Hepatic stellate cell (primary cell): Measurements from ENCODE around the gene GLRX3.
A peak's percentile ranks its signal among the peaks of the same experiment; 100 is the strongest.

Source experiments
- DNase-seq: peaks from one replicate; pipeline ENCODE4 v3.0.0; 2011; ENCODE audit warnings: low spot score

Gene GLRX3

DNA sequence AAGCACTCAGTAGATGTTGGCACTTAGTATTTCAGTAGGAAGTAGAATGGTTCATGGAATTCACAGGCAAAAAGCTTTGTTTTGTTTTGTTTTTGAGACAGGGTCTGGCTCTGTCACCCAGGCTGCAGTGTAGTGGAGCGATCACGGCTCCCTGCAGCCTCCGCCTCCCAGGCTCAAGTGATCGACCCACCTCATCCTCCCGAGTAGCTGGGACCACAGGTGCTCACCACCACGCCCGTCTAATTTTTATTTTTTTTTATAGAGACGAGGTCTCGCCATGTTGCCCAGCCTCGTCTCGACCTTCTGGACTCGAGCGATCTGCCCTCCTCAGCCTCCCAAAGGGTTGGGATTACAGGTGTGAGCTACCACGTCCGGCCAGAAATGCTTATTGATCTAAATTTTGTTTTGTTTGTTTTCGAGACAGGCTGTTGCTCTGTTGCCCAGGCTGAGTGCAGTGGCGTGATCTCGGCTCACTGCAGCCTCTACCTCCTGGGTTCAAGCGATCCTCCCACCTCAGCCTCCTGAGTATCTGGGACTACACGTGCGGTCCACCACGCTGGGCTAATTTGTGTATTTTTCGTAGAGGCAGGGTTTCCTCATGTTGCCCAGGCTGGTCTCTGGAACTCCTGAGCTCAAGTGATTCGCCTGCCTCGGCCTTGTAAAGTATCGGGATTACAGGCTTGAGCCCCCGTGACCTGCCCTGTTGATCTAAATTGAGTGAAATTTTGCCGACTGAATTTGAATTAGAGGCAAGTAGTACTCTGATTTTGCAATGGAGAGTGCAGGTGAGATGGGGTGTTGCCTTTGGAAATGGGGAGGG lies 1.7 kb downstream of the GLRX3 start:
- no peak for DNase-seq

DNA sequence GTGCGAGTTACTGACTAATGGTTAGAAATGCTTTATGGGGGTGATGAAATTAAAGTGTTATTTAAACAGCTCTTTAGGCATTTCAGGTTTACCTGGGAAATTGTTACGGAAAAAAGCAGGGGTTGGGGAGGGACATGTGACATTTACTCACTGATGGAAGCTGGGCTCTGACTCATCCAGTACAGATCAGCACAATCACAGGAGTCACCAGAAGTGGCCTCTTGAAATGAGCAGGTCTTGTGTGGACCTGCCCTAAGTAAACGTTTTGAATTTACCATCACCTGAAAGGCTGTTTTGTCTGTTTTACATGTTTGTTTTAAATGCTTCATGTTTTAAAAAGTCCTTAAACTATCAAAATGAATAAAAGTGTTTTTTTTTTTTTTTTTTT lies 2.3 kb downstream of the GLRX3 start:
- peak; percentile 59 for DNase-seq

DNA sequence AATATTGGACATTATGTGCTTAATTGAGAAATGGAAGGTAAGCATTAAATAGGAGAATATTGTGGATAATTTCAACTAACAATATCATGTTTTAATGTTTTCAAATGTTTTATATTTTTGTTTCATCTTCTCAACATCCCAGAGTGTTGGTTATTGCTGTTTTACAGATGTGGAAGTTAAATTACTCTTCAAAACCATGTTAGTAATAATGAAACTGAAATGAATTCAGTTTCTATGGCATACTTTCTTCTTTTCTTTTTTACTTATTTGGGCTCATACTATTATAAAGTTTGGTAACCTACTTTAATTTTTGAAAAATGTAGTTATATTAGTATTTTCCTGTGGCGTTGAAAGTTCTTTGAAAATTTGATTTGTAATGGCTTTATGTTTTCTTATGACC lies 4.2 kb downstream of the GLRX3 start:
- no peak for DNase-seq

DNA sequence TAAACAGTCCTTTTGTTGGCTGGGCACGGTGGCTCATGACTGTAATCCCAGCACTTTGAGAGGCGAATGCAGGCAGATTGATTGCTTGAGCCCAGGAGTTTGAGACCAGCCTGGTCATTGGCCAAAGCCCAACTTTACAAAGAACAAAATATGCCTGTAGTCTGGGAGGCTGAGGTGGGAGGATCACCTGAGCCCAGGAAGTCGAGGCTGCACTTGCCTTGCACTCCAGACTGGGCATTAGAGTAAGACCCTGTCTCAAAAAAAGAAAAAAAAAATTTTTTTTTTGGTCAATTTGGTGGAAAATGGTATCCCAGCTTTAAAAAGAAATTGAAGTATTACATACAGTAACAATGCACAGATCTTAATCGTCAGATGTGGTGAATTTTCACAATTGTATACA lies 4.8 kb downstream of the GLRX3 start:
- no peak for DNase-seq

DNA sequence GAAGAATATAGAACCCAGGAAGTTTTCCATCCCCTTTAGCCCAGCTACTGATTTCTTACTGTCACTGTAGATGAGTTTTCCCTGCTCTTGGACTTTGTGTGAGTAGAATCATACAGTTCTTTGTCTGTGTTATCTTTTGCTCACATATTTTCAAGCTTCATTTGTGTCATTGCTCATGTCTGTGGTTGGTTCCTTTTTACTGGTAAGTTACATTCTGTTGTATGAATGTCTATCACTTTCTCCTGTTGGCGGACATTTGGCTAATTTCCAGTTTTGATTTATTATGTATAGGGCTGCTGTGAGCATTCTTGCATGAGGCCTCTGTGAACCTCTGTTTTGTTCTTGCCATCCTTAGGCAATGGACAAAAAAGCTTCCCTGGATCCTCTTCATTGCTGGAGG lies 5.3 kb downstream of the GLRX3 start:
- DNase-seq = no peak

DNA sequence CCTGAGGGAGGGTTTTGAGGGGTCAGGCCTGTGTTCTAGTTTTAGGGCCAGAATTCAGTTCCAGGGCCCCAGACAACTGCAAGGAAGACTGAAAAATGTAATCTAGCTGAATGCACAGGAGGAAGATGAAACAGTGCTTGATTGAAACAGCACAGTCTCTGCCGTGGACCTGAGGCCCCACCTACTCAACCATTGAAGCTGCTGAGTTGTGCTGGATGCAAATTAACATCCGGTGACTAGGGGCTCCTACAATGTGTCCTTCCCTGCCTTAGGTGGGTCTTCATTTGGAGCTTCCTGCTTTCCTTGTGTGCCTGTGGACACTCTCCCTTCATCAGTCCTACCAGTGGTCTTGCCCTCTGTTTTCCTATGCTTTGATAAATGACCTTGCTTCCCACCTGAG lies 5.7 kb downstream of the GLRX3 start:
- no peak for DNase-seq

DNA sequence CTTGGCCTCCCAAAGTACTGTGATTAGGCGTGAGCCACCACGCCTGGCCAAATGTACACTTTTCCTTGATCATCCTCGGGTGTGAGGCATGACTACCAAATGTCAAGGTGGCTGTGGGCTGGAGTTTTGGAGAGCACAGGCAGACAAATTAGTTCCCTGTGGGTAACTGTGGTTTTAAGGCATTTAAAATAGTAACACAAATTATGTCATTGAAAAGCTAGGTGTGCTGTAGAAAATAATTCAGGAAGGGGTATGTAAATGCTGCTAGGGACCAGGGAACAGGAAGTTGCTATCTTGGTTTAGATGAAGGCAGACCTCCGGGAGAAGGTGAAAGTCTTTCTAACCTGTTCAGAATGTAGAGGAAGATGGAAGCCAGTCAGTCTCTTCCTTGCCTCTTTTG lies 9.9 kb downstream of the GLRX3 start:
- DNase-seq = no peak

DNA sequence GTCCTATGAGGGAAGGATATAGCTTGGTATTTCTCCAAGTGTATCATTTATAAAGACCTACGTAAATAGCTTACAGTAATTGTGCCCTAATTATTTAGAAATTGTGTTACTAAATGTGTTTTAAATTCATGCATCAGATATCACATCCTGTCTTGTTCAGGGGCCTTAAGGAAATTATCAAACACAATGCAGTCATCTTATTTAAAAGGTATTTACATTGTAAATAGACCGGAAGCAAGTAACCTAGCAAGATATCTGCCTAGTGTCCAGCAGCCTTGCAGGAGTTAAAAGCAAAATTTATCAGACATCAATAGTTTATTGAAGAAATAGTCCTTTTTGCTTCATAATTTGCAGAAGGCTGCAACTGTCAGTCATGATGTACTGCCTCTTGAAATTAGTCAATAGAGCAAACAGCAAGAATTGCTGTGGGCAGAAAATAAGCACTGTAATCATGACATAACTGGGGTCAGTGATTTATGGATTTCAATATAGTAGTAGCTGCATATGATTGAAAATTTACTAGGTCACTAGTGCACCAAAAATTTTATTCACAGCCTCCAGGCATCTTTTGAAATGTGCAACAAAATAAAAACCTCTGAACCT lies 23.1 kb downstream of the GLRX3 start:
- DNase-seq = no peak

DNA sequence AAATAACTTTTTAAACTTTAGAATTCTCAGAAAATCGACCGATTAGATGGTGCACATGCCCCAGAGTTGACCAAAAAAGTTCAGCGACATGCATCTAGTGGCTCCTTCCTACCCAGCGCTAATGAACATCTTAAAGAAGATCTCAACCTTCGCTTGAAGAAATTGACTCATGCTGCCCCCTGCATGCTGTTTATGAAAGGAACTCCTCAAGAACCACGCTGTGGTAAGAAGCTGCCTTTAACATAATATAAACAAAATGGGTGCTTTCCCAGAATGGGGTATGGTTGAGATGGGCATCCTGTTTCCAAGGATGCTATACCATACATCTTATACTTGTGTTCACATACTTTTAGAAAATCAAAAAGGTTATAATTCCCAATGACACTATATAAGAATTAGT lies 24.6 kb downstream of the GLRX3 start:
- DNase-seq = no peak

DNA sequence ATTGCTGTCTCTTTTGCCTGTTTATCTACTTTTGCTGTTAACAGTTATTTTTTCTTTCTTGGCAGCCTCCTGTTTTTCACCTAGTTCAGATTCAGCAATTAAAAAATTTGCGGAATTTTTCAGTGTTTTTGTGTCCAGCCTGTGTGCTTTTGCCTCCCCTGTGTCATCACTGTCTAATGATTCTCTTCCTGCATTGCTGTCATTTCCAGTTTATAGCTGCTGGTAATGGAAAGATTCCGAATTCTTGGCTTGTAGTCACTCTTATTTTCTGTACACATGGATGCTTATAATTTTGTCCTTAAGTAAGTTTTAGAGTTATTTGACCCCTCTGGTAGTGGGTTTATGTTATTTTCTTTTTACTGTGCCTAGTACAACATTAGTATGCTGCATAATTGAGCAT lies 25.1 kb downstream of the GLRX3 start:
- no peak for DNase-seq

DNA sequence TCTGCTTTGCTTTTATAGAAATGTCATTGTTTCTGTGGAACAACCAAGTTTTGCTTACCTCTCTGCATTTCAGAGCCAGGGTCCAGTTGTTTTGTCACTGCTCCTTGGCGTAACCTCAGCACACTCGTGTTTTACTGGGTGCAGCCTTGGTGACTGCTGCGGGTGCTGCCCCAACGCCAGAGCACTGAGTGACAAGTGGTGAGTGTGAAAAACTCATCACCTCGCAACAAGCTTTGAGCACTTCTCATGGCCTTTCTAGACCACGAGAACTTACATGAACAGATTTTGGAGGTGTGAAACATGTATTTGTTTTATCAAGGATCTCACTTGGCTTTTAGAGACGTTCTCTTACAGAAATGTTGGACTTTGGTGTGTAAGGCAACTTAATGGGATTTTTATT lies 31.0 kb downstream of the GLRX3 start:
- no peak for DNase-seq

DNA sequence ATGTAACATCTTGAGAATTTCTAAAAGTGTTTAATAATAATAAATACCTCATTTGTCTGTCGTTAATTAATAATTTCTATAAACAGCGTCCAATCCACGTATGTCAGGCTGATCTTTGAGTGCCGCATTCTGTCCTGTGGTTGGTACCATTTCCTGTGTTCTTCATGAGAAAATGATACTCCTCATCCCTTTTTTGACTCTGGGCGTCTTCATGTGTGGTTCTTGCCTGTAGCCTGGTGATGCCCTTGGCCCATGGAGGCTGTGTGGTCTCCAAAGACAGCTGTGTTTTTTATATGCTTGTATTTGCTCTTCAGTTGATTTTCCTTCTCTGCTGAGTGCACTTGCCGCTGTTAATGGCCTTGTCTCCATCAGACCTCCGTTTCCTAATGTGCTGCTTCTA lies 31.5 kb downstream of the GLRX3 start:
- no peak for DNase-seq

DNA sequence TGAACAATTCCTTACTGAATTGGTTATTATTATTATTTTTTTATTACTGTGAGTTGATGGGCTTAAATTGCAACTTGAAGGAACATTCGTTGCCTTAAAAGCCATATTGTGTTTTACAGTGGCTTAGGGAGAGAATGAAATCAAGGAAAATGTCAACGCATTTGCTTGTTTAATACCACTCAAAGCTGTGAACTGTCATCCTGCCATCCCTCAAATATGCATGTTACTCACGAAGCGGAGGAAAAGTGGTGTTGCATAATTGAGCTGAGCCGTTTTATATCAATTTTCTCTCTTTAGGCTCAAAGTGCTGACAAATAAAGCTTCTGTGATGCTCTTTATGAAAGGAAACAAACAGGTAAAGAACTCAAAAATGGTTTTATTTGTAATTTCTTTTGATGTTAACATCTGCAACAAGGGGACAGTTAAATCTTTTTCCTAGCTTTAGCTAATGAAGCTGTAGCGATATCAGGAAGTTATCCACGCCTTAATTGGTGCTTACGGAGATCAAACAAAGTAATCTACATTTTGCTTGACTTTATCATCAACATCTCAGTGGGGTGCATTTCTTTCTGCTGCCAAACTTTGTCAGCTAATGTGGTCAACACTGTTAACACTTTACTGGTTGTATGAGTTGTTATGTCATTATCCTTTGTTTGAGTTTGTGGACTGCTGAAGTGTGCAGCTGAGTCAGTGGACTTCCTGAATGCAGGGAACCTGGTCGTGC lies 33.1 kb downstream of the GLRX3 start:
- no peak for DNase-seq

DNA sequence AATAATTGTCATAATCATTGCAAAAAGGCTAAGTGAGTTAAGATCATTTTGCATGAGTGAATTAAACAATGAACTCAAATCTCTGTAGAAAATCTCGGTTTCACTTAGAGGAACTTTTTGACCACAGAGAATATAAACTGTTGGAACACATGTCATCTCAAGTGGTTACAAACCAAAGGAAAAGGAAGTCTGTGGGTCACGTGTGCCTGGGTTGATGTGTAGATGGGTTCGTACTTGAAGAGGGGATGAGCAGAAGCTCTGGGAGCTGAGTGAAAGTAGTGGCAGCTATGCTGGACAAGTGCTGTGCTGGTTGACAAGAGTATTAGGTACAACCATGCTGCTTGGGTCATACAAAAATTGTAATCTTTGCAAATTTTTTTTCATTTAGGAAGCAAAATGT lies 35.0 kb downstream of the GLRX3 start:
- no peak for DNase-seq

DNA sequence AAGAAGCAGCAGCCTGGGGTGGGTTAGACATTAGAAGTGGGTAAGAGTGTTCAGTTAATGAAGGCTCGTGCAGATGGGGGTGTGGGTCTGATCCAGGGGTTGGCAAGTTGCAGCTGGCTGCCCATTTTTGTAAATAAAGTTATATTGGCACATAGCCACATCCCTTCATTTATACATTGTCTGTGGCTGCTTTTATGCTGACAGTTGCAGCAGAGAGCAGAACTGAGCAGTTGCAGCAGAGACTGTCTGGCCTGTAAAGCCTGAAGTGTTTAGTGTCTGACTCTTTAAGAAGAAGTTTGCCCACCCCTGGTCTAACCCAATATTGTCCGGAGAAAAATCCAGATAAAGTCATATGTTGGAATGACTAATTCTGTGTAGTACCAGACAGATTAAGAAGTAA lies 38.1 kb downstream of the GLRX3 start:
- no peak for DNase-seq

DNA sequence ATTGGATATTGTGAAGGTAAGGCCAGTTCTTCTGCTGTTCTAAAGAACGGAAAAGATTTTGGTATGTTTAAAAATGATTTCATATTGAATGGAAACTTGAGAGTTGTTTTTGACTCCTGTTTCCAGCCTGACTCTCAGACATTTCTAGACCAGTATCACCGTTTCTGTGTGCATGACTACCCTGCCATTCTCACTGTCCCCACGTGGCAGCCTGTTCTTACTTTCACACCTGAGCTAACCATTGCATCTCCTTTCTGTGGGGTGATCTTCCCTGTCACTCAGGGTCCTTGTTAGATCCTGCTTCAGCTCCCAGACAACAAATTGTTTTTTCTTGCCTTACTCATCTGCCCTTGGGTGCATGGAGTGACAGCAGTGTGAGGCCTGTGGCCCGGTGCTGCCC lies 38.9 kb downstream of the GLRX3 start:
- no peak for DNase-seq

DNA sequence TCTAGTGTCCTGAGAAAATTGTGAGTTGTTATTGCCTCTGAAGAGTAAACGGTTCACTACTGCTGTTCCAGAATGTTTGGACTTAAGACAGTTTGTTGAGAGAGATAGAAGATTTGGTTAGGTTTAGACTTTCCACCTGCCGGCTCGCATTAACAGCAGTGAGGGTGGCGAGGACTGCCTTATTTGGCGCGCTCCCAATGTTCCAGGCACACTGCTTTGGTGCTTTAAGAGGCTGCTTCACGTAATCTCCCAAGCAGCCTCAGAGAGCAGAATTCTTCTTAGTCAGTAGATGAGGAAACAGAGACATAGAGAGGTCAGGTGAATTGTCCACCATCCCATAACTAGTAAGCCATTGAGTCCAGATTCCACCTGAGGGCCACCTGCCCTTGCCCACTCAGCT lies 41.1 kb downstream of the GLRX3 start:
- DNase-seq = no peak

DNA sequence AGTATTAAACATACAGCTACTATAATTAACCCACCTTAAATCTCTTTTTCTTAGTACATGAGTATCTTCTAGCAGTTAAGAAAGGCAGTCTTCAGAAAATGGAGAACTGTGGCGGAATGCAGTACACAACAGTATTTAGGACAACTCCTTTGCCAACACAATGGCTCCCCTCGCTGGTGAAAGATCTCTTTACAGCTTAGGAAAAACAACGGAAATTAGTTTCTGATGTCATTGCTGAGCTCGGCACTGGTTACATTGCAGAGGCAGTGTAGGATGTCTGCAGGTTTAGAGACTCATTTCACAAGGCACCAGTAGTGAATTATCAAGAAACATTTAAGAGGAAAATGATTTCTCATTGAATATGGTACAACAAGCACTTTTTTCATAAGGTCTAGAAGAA lies 43.4 kb downstream of the GLRX3 start:
- peak; percentile 46 for DNase-seq

DNA sequence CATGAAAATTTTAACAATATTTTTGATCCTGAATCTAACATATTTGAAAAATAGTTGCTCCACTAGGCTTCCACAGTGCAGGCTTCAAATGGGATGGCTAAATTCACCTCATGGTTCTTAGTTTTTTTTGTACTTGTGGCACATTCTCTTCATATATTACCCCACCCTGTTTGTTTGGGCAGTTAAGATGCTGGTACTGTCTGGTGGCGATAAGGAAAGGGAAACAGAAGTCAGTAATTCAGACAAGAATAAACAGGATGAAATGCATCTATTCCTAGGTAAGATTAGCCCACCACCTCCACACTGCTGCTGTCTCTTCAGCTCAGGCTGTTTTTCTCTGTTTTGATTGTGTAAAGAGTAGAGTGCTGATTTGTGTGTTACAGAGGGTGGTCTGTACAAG lies 44.2 kb downstream of the GLRX3 start:
- DNase-seq = no peak

DNA sequence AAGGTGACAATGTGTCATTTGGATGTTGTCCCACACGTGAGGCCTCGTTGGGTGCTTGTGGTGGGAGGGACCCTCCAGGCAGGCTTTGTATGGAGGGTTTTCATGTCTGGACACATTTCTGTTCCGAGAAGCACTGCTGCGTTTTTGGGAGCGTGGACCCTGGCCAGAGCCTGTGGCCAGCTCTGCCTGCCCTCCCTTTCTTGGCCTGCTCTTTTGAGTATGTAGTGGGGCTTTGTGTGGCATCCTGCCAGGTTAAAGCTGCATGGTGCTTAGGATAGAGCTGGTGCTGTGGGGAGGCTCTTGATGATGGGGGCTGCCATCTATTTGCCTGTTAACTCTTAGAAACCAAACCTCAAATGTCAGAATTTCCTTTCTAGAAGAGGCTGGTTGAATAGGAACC lies 45.7 kb downstream of the GLRX3 start:
- DNase-seq = no peak

DNA sequence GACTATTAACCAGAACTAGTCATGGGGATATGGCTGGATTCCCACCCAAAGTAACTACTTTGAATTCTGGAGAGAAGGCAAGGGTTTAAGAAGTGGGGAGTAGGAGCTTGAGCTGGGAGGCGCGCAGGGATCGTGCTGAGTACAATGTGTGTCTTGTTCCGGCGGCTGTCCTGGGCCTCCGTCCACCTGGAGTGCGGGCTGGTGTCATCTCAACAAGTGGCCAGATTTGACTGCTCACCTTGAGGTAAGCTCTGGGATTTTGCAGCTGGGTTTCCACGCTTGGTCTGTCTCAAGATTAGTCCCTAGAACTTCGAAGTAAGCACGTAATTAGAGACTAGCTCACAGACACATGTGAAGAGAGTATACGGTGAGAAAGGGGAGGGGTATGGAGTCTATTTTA lies 49.4 kb downstream of the GLRX3 start:
- no peak for DNase-seq

DNA sequence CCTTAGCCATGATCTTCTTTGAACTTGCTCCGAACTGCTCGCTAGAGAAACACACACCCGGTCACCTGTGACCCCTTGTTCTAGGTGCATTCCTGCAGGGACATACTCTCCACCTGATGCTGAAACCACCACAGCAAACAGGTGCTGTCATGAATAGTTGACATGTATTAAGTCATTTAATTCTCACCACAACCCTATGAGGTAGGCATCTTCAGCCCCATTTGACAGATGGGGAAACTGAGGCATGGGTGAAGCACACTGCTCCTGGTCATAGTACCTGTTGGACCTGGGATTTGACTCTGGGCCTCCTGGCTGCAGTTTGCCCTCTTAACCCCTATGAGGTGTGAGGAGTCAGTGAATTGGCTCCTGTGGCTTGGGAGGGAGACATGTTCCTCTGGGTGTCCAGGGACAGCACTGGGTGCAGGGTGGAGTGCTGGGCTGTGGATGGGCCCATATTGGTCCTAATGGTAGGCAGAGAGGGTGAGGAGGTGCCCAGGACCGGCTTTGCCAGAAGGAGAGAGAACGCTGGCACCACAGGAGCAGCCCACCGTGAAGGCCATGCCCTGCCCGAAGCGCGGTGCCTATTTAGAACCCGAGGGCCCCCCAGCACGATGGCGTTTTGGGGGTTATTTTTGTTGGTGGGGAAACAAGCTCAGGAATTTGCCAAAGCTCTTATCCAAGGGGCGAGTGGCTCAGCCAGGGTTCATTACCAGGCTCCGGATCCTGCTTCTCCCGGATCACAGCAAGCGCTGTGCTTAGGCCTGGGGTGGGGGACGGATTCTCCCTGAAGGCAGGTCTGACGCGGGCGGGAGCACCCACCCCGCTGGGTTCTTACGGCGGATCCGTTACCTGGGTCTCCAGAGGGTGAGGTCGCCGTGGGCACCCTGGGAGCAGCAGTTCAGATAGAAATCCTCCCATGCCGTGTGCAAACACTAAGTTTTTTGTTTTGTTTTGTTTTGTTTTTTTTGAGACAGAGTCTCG lies 52.3 kb downstream of the GLRX3 start:
- DNase-seq = no peak
